SIG-M5 (cell line): ENCODE data around the gene ARHGAP35.
"Not testable (repeated sequence)": the region's sequence is repeated elsewhere in the genome, so short reads cannot be mapped to it uniquely, and the experiment has no call there.

Experiments
- DNase-seq: peaks from one replicate; lab custom pipeline; 2025; lab: John Stamatoyannopoulos, UW

Gene ARHGAP35

GRCh38 chr19:46860846-46861690 lies at the start of gene ARHGAP35:
ARHGAP35 (plus strand) TSS chr19:46860997; CDS start chr19:46918676, 57,679 bp downstream.
- no peak for DNase-seq

GRCh38 chr19:46812977-46813838 lies 47.6 kb upstream of the ARHGAP35 start:
- DNase-seq = no peak

- DNase-seq = no peak
These were observed 46.9 kb upstream of the ARHGAP35 start for GRCh38 chr19:46813839-46814358.

- DNase-seq = no peak
These were observed 44.8 kb upstream of the ARHGAP35 start for GRCh38 chr19:46815833-46816627.

GRCh38 chr19:46818812-46819211 lies 42.0 kb upstream of the ARHGAP35 start:
- no peak for DNase-seq

GRCh38 chr19:46821512-46822409 lies 39.0 kb upstream of the ARHGAP35 start:
- no peak for DNase-seq

- not testable (repeated sequence) for DNase-seq
These were observed 38.4 kb upstream of the ARHGAP35 start for GRCh38 chr19:46822410-46822787.

GRCh38 chr19:46823049-46823448 lies 37.7 kb upstream of the ARHGAP35 start:
- no peak for DNase-seq

- DNase-seq = no peak
These were observed 35.7 kb upstream of the ARHGAP35 start for GRCh38 chr19:46824890-46825730.

- DNase-seq = no peak
These were observed 35.1 kb upstream of the ARHGAP35 start for GRCh38 chr19:46825731-46826055.

- no peak for DNase-seq
These were observed 32.3 kb upstream of the ARHGAP35 start for GRCh38 chr19:46828484-46828883.

- DNase-seq = no peak
These were observed 29.9 kb upstream of the ARHGAP35 start for GRCh38 chr19:46830864-46831263.

- no peak for DNase-seq
These were observed 26.7 kb upstream of the ARHGAP35 start for GRCh38 chr19:46834121-46834520.

- DNase-seq = no peak
These were observed 25.8 kb upstream of the ARHGAP35 start for GRCh38 chr19:46834984-46835383.

- DNase-seq = no peak
These were observed 22.6 kb upstream of the ARHGAP35 start for GRCh38 chr19:46838160-46838559.

GRCh38 chr19:46839752-46840497 lies 20.9 kb upstream of the ARHGAP35 start:
- DNase-seq = no peak

GRCh38 chr19:46840498-46840942 lies 20.3 kb upstream of the ARHGAP35 start:
- no peak for DNase-seq

- no peak for DNase-seq
These were observed 19.2 kb upstream of the ARHGAP35 start for GRCh38 chr19:46841458-46842083.

- DNase-seq = no peak
These were observed 18.0 kb upstream of the ARHGAP35 start for GRCh38 chr19:46842791-46843190.
